GM10847 (cell line): ENCODE results near the gene FLT4.

Experiments
- POLR2A ChIP-seq: IDR thresholded peaks from 2 replicates; pipeline ENCODE4 v1.6.1; 2011; ENCODE audit not compliant: insufficient read length; ENCODE audit errors: extremely low read depth

FLT4 gene

DNA sequence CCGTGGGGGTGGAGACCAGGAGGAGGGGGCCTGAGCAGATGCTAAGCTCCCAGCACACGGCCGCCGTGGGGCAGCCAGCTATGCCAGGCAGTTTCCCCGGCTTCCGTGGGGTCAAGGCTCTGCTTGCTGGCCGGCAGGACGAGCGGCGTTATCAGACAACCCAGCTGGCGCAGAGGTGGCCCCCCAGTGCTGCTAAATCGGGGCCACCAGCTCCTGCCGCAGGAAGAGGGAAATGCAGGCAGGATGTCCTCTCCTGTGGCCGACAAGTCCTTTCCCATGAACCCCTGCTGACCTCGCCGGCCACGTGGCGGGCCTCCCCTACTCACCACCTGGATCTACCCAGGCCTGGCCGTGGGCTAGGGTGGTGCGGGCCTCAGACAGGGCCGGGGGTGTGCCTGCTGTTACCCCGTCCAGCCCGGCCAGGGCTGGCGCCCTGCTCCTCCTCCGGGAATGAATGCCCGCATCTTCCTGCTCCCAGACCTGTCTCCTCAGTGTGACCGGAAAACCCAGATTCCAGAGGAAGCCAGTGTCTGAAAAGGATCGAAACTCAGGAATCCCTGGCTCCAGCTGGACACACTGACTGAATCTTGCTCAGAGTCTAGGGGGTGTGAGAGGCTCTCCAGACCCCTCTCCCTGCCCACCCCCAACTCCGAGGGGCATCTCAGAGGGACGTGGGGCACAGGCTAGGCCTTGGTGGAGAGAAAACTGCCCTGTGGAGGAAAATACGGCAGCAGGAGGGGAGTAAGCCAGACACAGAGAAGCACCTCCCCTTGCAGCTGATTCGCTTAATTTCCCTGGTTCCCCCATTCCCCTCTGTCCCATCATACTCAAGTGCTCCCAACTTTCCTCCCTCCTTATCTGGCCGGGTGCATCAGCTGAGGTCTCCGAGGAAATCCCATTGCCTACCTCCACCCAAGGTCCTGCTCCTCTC lies 3.9 kb downstream of the FLT4 start:
- TF ChIP-seq POLR2A: no peak

DNA sequence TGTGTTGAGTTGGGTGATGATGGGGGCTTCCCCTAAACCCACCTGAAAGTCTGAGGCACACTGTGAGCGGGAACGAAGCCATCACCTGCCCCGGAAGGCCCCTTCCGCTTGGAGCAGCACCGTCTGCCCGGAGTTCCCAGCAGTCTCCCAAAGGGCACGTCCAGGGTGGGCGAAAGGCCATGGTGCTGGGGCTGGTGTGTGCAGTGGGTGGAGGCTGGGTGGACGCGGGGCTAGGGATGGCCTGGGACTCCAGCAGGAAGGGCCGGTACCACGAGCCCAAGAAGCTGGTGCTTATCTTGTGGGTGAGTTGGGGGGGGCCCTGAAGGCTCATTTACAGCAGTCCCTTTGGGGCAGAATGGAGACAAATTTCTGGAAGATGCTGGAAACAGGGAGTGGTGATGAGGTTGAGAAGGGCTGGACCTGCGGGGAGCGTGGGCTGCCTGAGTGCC lies 4.6 kb downstream of the FLT4 start:
- no peak for TF ChIP-seq POLR2A

DNA sequence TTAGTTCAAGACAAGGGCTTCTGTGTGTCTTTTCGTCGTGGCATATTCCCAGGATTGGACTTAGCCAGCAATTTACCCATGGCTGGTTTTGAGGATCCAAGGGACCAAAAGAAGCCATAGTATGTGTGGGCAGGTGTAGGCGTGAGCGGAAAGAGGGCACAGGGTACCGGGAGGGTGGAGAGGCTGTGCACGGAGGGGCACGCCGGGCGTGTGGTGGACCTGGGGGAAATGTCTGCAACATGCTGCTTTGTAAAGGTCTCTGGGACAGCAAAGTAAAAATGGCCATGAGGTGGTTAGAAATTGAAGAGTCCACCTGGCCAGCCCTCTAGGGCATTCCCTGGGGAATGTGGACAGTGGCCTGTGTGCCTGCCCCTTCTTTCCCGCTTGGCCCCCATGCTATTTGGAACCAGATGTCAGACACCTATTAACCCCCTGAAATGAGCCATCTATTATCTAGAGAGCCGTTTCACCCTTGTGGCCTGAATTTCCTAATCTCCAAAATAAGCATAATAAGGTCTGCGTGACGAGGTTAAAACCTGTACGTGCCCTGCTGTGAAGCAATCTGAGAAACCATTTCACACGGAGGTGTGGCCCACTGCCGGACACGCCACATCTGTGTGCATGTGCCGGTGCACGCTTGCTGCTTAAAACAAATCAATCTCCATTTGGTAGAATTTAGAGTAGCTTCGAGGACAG lies 5.1 kb downstream of the FLT4 start:
- no peak for TF ChIP-seq POLR2A

DNA sequence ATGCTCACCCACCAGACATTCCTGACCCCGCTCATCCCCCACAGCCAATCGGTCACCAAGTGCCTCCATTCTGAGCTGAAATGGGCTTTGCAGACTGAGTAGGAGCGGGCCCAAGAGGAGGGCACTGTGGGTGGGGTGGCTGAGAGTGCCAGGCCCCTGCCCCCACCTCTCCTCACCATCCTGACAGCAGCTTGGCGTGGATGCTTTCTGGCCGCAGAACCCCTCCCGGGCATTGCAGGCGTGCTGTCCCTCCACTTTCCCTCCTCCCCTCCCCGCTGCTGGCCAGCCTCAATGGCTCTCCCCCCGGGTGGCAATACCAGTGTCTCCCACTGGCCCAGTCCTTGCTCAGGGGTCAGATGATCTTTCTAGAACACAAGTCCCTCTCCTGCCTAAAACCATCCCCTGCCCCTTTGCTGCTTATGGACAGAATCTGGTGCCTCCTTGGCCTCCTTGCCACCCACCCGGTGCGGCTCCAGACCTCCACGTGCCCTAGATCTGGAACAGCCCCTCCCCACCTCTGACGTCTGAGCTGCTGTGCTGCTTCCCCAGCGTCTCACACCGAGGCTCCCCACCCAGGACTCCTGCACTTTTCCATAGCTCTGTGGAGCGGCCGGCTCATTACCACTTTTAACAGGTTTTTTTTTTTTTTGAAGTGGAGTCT lies 6.1 kb downstream of the FLT4 start:
- no peak for TF ChIP-seq POLR2A

DNA sequence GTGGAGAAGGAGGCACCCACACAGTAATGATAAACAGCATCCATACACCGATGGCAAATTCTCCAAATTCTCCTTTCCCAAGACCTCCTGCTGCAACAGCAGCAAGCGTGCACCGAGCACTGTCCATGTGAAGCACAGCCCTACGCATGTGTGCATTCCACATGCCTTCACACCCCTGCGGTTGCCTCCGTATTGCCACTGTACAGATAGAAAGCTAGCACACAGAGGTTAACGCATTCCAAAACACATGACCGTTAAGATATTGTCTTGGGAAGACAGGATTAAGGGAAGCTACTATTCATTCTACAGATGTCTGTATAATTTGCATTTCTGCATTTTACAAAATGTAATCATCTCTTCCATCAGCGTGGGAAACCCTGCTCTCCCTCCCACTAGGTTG lies 6.6 kb downstream of the FLT4 start:
- TF ChIP-seq POLR2A: no peak

DNA sequence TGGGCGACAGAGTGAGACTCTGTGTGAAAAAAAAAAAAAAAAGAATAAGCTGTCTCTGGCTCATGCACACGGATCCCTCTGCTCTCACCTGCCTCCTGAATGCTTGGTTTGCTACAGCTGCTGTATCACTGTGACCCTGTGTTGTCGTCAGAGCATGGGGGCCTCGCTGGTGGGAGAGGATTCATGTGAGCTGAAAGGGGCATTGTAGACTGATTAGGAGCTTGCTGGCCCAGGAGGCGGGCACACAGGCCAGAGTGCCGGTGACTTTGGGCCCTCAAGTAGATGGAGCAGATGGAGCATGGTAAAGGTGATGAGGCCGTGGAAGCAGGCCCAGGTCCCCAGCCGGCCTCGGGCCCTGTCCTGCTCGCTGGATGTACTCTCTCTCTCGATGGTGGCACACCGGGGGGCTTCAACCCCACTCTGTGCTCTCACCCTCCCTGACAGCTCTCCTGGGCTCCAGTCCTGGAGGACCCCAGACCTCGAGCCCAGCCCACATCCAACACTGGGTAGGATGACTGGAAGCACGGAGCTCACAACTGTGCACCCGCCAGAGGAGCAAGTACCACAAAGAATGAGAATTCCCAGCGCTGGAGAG lies 7.1 kb downstream of the FLT4 start:
- no peak for TF ChIP-seq POLR2A

DNA sequence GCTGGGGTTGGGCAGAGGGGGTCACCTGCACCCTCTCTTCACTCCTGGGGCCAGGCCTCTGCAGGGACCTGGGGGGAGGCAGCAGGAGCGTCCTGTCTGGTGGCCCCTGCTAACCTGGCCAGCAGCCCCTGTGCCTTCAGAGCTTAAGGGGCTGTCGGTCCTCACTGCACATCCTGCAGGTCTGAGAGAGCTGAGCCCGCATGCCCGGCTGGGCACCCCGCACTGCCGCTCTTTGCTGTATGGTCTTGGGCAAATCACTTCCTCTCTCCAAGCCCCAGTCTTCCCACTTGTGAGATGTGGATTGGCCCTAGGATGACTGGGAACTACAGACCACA lies 7.9 kb downstream of the FLT4 start:
- no peak for TF ChIP-seq POLR2A

DNA sequence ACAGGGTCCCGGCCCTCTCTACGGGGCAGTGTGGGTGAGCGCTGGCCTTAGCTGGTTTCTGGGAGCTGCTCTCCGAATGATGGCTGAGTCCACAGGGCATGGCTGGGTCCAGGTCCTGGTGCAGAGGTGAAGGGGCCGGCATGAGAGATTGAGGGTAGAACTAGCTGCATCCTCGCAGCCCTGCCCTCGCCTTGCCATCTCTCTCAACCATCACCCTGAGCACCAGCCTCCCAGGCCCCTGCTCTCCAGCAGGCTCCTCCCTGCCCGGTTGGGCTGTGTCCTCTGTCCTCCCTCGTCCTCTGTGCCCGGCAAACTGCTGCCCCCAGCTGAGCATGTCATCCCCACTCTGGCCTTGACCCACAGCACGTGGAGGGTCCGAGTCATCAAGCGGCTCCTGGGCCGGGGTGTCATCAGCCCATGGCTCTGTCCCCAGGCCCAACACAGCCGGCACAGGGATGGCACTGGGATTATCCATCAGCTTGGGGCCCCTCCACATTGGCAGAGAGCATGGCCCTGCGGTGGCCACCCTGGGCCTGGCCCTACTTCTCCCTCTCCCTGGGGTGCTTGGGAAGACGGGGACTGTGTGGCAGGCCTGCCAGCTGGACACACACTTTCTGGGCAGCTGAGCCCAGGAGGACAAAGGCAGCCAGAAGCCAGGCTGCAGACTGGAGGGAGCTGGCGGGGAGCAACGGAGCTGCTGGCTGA lies 8.4 kb downstream of the FLT4 start:
- no peak for TF ChIP-seq POLR2A

DNA sequence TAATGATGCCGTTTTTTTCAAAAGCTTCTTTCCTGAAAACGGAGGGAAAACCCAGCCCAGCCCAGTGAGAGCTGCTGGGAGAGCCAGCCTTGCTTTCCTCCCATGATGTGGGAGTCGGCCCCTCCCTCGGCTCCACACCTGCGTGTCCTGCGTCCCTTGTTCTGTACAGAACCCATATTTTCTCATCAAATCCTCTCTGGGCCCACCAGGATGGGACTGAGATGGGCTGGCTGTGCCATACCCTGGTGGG lies 8.9 kb downstream of the FLT4 start:
- TF ChIP-seq POLR2A: no peak

DNA sequence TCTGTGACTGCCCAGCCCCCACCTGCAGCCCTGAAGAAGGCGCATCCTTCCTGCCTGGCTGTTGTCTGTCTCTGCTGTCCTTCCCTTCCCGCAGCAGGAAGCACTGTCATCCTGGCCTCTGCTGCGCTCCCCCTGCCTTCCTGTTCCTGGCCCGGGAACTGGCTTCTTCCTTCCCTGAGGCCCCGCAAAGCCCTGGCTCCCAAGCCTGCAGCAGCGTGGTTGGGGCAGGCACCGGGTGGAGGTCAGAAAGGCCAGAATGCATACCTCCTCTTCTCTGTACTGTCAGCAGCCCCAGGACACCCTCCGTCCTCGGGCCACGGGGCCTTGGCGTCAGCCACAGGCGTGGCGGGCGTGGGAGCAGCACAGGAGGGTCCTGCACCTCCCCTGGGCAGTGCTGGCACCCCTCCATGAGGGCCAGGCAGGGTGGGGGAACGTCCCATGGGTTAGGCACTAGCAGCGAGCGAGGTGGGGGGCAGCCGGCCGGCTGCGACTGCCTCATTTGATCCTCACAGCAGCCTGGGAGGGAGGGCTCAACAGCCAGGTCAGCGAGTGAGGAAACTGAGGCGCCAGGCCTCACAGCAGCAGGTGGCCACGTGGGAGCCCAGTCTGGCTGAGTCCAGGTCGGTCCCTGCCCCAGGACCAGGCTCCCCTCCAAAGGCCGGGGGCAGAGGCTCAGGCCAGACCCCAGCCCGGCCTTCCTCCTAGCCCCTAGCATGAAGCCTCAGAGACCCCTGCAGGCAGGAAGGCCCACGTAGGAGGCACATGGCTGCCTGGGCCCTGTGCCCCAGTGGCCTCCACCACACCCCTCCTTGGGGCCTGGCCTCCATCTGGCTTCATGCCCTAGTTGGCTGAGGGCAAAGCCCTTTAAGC lies 9.4 kb downstream of the FLT4 start:
- no peak for TF ChIP-seq POLR2A

DNA sequence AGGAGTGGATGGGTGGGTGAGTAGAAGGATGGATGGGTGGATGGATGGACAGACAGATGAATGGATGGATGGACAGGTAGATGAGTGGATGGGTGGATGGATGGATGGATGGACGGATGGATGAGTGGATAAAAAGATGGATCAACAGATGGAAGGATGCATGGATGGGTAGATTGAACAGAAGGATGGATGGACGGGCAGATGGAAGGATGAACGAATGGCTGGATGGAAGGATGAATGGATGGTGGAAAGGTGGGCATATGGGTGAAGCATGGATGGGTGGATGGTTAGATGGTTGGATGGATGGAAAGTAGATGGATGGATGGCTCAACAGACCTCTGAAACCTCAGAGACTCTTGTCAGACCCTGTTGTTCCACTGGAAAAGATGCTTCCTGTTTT lies 10.1 kb downstream of the FLT4 start:
- TF ChIP-seq POLR2A: no peak

DNA sequence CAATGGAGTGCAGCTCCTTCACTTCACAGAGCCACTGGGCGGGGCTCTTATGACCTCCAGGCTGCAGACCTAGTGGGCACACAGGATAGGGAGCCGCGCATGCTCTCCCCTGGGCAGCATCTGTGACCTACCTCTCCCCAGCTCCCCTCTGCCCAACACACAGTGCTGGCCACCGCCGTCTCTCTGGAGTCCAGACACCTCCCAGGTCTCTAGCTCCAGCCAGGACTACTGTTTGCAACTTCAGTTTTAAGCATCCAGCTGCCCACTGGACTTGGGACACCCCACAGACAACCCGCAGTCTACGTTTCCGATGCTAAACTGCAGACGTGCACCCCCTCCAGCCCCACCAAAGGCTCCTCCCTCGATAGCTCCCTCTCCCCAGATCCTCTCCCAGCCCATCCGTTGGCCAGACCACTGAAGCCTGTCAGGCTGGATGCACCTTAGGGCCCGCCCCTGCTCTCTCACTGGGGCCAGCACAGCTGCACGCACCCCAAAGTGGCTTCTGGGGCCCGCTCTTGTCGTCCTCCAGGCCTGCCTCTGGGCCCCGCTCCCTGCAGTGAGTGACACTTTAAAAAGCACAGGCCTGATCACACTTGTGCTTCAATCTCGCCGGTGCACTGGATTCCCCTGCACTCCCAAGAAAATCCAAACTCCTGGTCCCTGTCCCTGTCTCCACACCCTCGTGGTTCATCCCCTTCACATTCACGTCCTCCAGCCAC lies 11.3 kb downstream of the FLT4 start:
- TF ChIP-seq POLR2A: no peak

DNA sequence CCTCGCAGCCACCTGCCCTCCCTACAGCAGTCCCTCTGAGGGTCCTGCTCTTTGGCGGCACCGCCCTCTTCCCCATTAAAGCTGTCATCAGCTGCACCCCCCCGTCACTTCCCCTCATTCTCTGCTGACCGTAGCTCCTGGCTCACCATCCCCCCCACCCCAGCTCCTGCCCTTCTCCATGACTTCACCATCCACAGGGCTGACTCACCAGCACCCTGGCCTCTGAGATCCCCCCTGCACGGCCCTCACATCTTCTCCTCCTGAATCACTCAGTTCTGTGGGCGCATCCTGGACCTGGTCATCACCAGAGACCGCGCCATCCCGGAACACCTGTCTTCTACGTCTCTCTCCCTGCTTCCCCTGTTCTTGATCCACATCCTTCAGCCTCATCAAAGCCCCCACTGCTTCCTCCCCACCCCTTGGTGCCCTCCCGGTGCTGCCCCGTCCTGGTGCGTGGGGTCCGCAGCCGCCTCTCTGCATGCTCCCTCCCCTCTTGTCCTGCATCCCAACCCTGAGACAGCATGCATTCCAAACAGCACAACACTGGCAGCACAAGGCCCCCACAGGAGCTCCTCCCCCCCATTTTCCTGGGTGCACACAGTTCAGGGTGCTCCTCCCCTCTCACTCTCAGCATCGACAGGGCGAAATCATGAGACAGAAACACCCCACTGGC lies 12.9 kb downstream of the FLT4 start:
- TF ChIP-seq POLR2A: no peak
